SHP77 (cell line): ENCODE data around the gene MLX.
"Not testable (repeated sequence)": the region's sequence is repeated elsewhere in the genome, so short reads cannot be mapped to it uniquely, and the experiment has no call there.

ENCODE experiments used
- DNase-seq, 2 experiments: peaks; one replicate each; lab custom pipeline; 2025; lab: John Stamatoyannopoulos, UW

MLX gene

DNA sequence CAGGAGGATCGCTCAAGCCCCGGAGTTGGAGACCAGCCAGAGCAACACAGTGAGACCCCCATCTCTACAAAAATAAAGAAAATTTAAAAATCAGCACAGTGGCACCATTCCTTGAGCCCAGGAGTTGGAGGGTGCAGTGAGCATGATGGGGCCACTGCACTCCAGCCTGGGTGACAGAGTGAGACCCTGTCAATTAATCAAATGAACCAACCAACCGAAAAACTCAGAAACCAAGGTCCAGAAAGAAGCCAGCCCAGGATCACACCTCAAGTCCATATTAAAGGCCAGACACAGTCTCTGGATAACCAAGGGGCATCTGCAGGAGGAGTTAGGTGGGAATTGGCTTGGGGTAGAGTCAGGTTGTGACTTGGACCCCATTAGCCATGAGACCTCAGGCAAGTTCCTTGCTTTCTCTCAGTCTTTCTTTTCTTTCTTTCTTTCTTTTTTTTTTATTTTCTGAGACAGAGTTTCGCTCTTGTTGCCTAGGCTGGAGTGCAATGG is 11.7 kb upstream of the MLX start:
- no peak for DNase-seq

DNA sequence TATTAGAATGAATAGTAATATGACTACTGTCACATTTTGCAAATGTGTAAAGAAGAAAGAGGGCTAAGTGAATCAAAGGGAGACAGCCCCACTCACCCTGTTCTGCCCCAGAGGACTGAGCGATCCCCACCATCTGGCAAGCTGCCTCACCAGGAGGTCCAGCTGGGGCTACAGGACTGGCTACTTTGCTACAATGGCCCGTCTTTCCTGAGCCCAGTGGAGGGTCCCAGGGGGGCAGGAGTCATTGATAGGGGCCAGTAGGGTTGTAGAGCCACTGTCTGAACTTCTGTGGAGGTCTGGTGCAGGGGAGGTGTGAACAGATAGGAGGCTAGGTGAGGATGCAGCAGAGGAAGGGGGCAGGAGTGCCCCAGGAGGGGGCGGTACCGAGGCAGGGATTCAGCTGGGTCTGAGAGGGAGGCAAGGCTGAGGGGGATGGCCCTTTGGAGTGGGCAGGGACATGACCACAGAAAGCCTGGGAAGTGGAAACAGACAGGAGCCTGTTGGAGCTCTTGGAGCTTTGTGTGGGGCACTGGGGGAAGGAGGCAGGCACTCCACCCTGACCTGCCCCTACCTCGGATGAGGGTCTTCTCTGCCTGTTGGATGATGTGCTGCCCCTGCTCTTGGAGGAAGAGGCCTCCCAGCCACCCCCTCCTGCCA is 10.8 kb upstream of the MLX start:
- DNase-seq, result not testable (repeated sequence)

DNA sequence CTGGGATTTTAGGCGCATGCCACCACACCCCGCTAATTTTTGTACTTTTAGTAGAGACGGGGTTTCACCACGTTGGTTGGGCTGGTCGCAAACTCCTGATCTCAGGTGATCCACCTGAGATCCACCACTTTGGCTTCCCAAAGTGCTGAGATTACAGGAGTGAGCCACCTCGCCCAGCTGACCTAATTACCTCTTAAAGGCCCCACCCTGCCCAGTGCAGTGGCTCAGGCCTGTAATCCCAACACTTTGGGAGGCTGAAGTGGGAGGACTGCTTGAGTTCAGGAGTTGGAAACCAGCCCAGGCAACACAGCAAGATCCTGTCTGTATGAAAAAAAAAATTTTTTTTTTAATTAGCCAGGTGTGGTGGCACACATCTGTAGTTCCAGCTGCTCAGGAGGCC is 7.8 kb upstream of the MLX start:
- no peak for DNase-seq

DNA sequence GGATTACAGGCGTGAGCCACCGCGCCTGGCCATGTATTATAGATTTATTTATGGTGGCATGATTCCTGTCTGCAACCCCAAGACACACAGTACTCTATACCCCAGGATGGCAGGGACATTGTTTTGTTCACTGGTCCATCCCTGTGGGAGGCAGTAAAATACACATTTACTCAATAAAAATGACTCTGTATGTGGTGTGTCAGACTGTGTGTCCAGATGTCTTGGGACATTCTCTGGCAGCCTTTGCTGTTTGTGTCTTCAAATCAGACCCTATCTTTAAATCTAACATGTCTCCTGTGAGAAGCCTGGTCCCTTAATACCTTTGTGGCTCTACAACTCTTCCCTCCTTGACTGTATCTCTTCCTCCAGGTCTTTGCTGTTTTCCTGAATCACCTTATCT is 6.7 kb upstream of the MLX start:
- DNase-seq, result no peak

GRCh38 chr17:42561897-42562387 is 5.0 kb upstream of the MLX start, which contains the start of gene COASY:
Gene COASY (plus strand): TSS chr17:42562148. CDS start chr17:42562623, 475 bp downstream.
- DNase-seq, result peak; percentile 94 to 96

- DNase-seq, result no peak
Measured at GRCh38 chr17:42562388-42563142, 4.3 kb upstream of the MLX start.

DNA sequence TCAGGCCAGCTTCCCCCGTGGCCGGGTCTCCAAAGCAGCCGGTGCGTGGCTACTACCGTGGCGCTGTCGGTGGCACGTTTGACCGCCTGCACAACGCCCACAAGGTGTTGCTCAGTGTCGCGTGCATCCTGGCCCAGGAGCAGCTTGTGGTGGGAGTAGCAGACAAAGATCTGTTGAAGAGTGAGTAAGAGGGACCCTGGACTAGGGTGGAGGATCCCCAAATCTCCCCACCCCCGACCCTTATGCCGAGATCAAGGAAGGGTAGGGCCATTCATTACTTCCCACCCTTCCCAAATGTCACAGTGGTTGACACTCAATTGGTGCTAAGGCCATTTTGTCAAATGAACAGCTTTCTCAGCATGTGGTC is 3.8 kb upstream of the MLX start:
- DNase-seq, result no peak

DNA sequence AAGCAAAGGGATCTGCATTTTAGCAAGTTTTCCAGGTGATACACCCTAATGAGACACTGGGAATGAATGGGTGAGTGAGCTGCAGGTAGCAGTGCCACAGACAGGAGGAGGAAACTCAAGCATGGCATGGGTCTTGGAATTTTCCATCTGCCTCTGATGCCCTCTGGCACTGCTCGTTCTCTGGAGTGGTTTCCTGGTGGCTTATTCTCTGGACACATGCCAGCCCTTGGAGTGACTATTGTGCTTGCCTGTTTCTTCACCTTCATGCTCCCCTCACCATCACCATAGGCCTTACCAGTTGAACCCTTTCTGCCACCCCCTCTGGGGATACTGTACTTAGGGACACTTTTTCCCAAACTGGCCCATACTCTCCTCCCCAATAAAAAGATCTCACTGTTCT is 3.4 kb upstream of the MLX start:
- no peak for DNase-seq

- no peak for DNase-seq
Measured at GRCh38 chr17:42563950-42564349, 3.0 kb upstream of the MLX start.

GRCh38 chr17:42564815-42565522 is 1.9 kb upstream of the MLX start:
- DNase-seq, result no peak

GRCh38 chr17:42565523-42566214 is 1.2 kb upstream of the MLX start:
- no peak for DNase-seq

GRCh38 chr17:42566215-42566882 is 551 bp upstream of the MLX start:
- no peak for DNase-seq

- no peak for DNase-seq
Measured at GRCh38 chr17:42568341-42569111, 1.6 kb downstream of the MLX start.

GRCh38 chr17:42571435-42572225 is 4.7 kb downstream of the MLX start:
- no peak for DNase-seq

- no peak for DNase-seq
Measured at GRCh38 chr17:42573095-42573494, 6.2 kb downstream of the MLX start.

GRCh38 chr17:42574463-42574862 is 7.6 kb downstream of the MLX start:
- DNase-seq, result no peak

GRCh38 chr17:42577140-42577531 is 10.2 kb downstream of the MLX start:
- DNase-seq, result no peak

DNA sequence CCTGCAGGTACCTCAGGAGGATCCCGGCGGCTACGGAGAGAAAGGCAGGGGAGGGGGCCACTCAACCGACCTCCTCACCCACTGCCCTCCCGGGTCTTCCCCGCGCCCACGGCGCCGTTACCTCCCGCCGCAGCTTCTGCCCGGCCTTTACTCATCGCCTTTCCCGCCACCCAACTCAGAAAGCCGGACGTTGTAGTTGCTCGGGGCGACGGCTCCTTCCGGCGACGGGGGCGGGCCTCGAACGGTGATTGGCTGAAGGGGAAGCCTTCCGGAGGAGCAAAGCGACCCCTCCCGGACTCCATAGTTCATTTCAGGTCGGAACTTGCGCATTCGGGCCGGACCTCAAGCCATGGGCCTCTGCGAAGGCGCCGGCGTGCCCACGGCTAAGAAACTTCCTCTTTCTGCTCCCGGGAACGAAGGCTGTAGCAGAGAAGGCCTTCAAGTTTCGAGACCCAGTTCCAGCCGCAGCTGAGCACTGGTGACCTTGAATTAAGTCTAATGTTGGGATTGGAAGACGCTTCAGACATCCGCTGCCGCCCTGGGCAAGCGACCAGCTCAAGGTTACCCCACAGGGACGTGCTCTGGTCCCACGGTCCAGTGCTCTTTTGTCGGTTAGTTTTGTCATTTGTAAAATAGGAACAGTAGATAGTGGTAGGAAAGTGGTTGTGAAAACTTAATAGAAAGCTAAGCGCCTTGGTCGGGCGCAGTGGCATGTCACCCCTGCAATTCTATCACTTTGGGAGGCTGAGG is 10.8 kb downstream of the MLX start, which contains the start of gene PSMC3IP:
Gene PSMC3IP, minus strand, starts transcription at position 198 of the 750 bp plus-strand sequence. Its CDS starts 43 bp downstream, at position 155.
- peak; percentile 81 to 91 for DNase-seq

- DNase-seq, result peak; percentile 62 to 71
Measured at GRCh38 chr17:42578282-42578869, 11.5 kb downstream of the MLX start.
